HEK293 (cell line): ENCODE measurements around the gene NOS1AP.

Source experiments
- KLF9 ChIP-seq: fragments of 450-650 bp; formaldehyde crosslinking; IDR thresholded peaks from 2 replicates; pipeline ENCODE4 v1.5.1; 2016; ENCODE audit warnings: missing biosample characterization, missing genetic modification characterization, low read depth
- ZEB2 ChIP-seq: fragments of 450-650 bp; formaldehyde crosslinking; IDR thresholded peaks from 2 replicates; pipeline ENCODE4 v1.5.1; 2016; ENCODE audit warnings: missing biosample characterization, missing genetic modification characterization
- ZFP41 ChIP-seq: fragments of 450-650 bp; formaldehyde crosslinking; IDR thresholded peaks from 2 replicates; pipeline ENCODE4 v1.5.1; 2016; ENCODE audit warnings: missing biosample characterization, missing genetic modification characterization, borderline replicate concordance
- TF ChIP-seq, protein P1 (sequence below): fragments of 450-650 bp; formaldehyde crosslinking; IDR thresholded peaks from 2 replicates; pipeline ENCODE4 v1.5.1; 2016; ENCODE audit warnings: missing biosample characterization, missing genetic modification characterization
- TF ChIP-seq, protein P2 (sequence below): IDR thresholded peaks from 2 replicates; pipeline ENCODE4 v1.6.1; 2011; ENCODE audit warnings: mild to moderate bottlenecking, low read depth, low read length, borderline replicate concordance
- TF ChIP-seq, protein P3 (sequence below): fragments of 450-650 bp; formaldehyde crosslinking; conservative IDR thresholded peaks from 2 replicates; pipeline ENCODE4 v1.5.1; 2016; ENCODE audit warnings: low read depth, missing biosample characterization, missing genetic modification characterization

DNA sequence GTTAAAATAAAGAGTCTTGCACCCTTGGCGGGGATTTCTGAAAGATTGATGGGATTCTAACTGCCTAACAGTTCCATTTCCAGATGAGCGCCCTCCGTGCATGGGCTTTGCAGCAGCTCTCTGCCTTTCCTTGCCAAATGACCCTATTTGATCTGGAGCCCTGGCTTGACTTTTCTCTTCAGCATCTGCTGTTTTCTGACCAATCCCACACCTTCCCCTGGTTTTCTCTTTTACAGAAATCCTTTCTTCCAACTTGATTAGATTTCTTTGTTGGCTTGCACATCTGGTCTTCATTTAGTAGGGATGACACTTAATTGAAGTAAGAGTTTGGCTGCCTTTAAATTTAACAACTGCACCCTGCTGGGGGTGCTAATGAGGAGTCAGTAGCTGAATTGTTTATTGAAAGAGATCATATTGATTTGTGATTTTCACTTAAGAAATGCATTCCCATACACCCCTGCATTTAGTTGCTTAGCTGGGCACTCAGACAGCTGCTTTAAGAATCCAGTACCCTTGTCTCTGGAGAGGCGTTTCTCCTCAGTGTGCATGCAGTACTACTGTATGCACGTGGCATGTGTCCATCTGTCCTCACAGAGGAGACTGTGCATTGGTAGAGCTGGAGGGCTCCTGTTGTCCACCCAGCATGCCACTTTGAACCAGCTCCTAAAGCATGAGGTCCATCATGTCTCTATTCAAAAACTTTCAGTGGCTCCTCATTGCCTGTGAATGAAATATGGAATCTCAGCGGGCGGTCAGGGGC, 99.7 kb downstream of the NOS1AP start:
- TF ChIP-seq, protein P1, sequence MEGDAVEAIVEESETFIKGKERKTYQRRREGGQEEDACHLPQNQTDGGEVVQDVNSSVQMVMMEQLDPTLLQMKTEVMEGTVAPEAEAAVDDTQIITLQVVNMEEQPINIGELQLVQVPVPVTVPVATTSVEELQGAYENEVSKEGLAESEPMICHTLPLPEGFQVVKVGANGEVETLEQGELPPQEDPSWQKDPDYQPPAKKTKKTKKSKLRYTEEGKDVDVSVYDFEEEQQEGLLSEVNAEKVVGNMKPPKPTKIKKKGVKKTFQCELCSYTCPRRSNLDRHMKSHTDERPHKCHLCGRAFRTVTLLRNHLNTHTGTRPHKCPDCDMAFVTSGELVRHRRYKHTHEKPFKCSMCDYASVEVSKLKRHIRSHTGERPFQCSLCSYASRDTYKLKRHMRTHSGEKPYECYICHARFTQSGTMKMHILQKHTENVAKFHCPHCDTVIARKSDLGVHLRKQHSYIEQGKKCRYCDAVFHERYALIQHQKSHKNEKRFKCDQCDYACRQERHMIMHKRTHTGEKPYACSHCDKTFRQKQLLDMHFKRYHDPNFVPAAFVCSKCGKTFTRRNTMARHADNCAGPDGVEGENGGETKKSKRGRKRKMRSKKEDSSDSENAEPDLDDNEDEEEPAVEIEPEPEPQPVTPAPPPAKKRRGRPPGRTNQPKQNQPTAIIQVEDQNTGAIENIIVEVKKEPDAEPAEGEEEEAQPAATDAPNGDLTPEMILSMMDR: no peak
- TF ChIP-seq ZEB2 (tag by site-specific recombination) (no peak), ZFP41 (tag by site-specific recombination) (no peak), KLF9 (tag by site-specific recombination) (no peak)
- TF ChIP-seq, protein P2, sequence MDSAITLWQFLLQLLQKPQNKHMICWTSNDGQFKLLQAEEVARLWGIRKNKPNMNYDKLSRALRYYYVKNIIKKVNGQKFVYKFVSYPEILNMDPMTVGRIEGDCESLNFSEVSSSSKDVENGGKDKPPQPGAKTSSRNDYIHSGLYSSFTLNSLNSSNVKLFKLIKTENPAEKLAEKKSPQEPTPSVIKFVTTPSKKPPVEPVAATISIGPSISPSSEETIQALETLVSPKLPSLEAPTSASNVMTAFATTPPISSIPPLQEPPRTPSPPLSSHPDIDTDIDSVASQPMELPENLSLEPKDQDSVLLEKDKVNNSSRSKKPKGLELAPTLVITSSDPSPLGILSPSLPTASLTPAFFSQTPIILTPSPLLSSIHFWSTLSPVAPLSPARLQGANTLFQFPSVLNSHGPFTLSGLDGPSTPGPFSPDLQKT: no peak
- TF ChIP-seq, protein P3, sequence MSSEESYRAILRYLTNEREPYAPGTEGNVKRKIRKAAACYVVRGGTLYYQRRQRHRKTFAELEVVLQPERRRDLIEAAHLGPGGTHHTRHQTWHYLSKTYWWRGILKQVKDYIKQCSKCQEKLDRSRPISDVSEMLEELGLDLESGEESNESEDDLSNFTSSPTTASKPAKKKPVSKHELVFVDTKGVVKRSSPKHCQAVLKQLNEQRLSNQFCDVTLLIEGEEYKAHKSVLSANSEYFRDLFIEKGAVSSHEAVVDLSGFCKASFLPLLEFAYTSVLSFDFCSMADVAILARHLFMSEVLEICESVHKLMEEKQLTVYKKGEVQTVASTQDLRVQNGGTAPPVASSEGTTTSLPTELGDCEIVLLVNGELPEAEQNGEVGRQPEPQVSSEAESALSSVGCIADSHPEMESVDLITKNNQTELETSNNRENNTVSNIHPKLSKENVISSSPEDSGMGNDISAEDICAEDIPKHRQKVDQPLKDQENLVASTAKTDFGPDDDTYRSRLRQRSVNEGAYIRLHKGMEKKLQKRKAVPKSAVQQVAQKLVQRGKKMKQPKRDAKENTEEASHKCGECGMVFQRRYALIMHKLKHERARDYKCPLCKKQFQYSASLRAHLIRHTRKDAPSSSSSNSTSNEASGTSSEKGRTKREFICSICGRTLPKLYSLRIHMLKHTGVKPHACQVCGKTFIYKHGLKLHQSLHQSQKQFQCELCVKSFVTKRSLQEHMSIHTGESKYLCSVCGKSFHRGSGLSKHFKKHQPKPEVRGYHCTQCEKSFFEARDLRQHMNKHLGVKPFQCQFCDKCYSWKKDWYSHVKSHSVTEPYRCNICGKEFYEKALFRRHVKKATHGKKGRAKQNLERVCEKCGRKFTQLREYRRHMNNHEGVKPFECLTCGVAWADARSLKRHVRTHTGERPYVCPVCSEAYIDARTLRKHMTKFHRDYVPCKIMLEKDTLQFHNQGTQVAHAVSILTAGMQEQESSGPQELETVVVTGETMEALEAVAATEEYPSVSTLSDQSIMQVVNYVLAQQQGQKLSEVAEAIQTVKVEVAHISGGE (tag by site-specific recombination): no peak
